Keratinocyte (primary cell): ENCODE data around the gene LRRC19. TPM values are rescaled to one million over a fixed set of nuclear protein-coding genes. Genes with fewer than 3 reads are reported as not detected.
A peak's percentile ranks its signal among the peaks of the same experiment; 100 is the strongest.

ENCODE experiments used
- DNase-seq: peaks from one replicate; pipeline ENCODE4 v3.0.0-alpha.2; 2011; ENCODE audit warnings: low read depth, missing footprints, low spot score
- FAIRE-seq: peaks from 2 replicates; lab custom pipeline; 2011; peaks lifted over from hg19 to GRCh38; lab: Jason Lieb, UNC
- H2AFZ ChIP-seq: 2 replicates; pipeline ENCODE4 v1.6.0; 2012; ENCODE audit warnings: low read length, control low read depth, inconsistent platforms; ENCODE audit not compliant: control insufficient read depth
- H3K27ac ChIP-seq: 2 replicates; pipeline ENCODE4 v1.5.1; 2011; ENCODE audit warnings: low read length; ENCODE audit not compliant: control insufficient read depth, insufficient read depth
- H3K27me3 ChIP-seq: 3 replicates; pipeline ENCODE4 v1.6.0; 2011; ENCODE audit warnings: low read length; ENCODE audit not compliant: control insufficient read depth, insufficient read depth; ENCODE audit errors: extremely low read depth
- H3K36me3 ChIP-seq, 2 experiments: 2 replicates in 1 of 2; 3 replicates in 1 of 2; pipeline ENCODE4 v1.5.1; 2011; ENCODE audit warnings: low read length in 2 of 2, mild to moderate bottlenecking in 1 of 2; ENCODE audit not compliant: control insufficient read depth in 2 of 2, insufficient read depth in 2 of 2; ENCODE audit errors: extremely low read depth in 1 of 2
- H3K4me1 ChIP-seq: 3 replicates; pipeline ENCODE4 v1.5.1; 2011; ENCODE audit warnings: low read length; ENCODE audit not compliant: control insufficient read depth, insufficient read depth; ENCODE audit errors: extremely low read depth
- H3K4me2 ChIP-seq: 3 replicates; pipeline ENCODE4 v1.6.0; 2011; ENCODE audit warnings: low read depth, low read length; ENCODE audit not compliant: control insufficient read depth, insufficient read depth; ENCODE audit errors: extremely low read depth
- H3K4me3 ChIP-seq, 3 experiments: fragments of 200-600 bp in 1 of 3; sonication (generic) in 1 of 3; 2 replicates in 2 of 3; 3 replicates in 1 of 3; pipeline ENCODE4 v1.5.1; 2011 to 2016; ENCODE audit warnings: low read length in 3 of 3, mild to moderate bottlenecking in 3 of 3, control low read depth in 2 of 3, inconsistent platforms in 1 of 3, low read depth in 1 of 3, mixed read lengths in 1 of 3, mixed run types in 1 of 3, moderate library complexity in 1 of 3; ENCODE audit not compliant: control insufficient read depth in 2 of 3, insufficient read depth in 2 of 3; ENCODE audit errors: extremely low read depth in 1 of 3
- H3K79me2 ChIP-seq: 2 replicates; pipeline ENCODE4 v1.6.0; 2012; ENCODE audit warnings: low read length; ENCODE audit not compliant: control insufficient read depth, insufficient read depth
- H3K9ac ChIP-seq: 3 replicates; pipeline ENCODE4 v1.6.0; 2011; ENCODE audit warnings: low read length; ENCODE audit not compliant: control insufficient read depth, insufficient read depth; ENCODE audit errors: extremely low read depth
- H3K9me1 ChIP-seq: 3 replicates; pipeline ENCODE4 v1.6.0; 2011; ENCODE audit warnings: low read length; ENCODE audit not compliant: control insufficient read depth, insufficient read depth; ENCODE audit errors: extremely low read depth
- H3K9me3 ChIP-seq: 2 replicates; pipeline ENCODE4 v1.5.1; 2012; ENCODE audit warnings: low read depth, low read length; ENCODE audit not compliant: control insufficient read depth
- H4K20me1 ChIP-seq: 3 replicates; pipeline ENCODE4 v1.6.0; 2011; ENCODE audit warnings: low read length; ENCODE audit not compliant: control insufficient read depth, insufficient read depth; ENCODE audit errors: extremely low read depth
- CTCF ChIP-seq, 3 experiments: IDR thresholded peaks in 1 of 3; conservative IDR thresholded peaks in 1 of 3; optimal IDR thresholded peaks in 1 of 3; 2 replicates in 2 of 3; 3 replicates in 1 of 3; pipeline versions ENCODE3 to v1.5.1; 2011; ENCODE audit warnings: low read length in 3 of 3, mild to moderate bottlenecking in 3 of 3, moderate library complexity in 2 of 3, control low read depth in 1 of 3, inconsistent platforms in 1 of 3; ENCODE audit not compliant: insufficient read depth in 2 of 3; ENCODE audit errors: extremely low read depth in 1 of 3
- EZH2 ChIP-seq: IDR thresholded peaks from one replicate; pipeline ENCODE4 v1.6.1; 2012; ENCODE audit warnings: inconsistent platforms, mild to moderate bottlenecking, low read length, moderate library complexity
- dilution Hi-C: fragments of 300-500 bp; cut with MboI; formaldehyde crosslinking; loops from one replicate; pipeline ENCODE4 v1.7.0; 2020; ENCODE audit warnings: low sequenced_read_pairs; ENCODE audit not compliant: extremely low pct_ligation_motif_present
- polyA plus RNA-seq, 5 experiments: library from polyadenylated mRNA; depleted of rRNA in 3 of 5; stranded (reverse) in 3 of 5; stranded (forward) in 1 of 5; unstranded in 1 of 5; fragments of >200 nt; gene quantifications; 1 replicate in 1 of 5; 2 replicates in 3 of 5; 3 replicates in 1 of 5; pipeline versions ENCODE4 v1.2.1 to v1.2.3, GENCODE V29; 2011 to 2012; ENCODE audit warnings: missing spikeins in 2 of 5, low read depth in 1 of 5, low replicate concordance in 1 of 5

Gene LRRC19
- polyA plus RNA-seq, 1 donor (not counting 4 experiments of a cell fraction or from before 2014, with no cell fraction given): not detected

- peak overlapping the region; percentile 52 to 61 (median 58) for H3K4me3 ChIP-seq
- no peaks in the 10 kb centered on the region for H3K27me3 ChIP-seq
- peaks cover 6% of the 10 kb centered on the region for H3K4me1 ChIP-seq
- FAIRE-seq: peak; percentile 43
- peak overlapping the region; percentile 51 for H3K4me2 ChIP-seq
- H3K9me3 ChIP-seq: no peaks in the 10 kb centered on the region
- H3K27ac ChIP-seq: peak overlapping the region; percentile 70
- no peak for DNase-seq
- no peaks in the 10 kb centered on the region for H3K36me3 ChIP-seq
- peak overlapping the region; percentile 67 for H3K9ac ChIP-seq
- H4K20me1 ChIP-seq: no peaks in the 10 kb centered on the region
- no peak for TF ChIP-seq EZH2
- no peak for TF ChIP-seq CTCF (optimal IDR thresholded peaks at IDR 0.05 in 1 of 3, IDR thresholded peaks at IDR 0.05 in 1 of 3, conservative IDR thresholded peaks at IDR 0.05 in 1 of 3; ENCODE audit: extremely low read depth in 1 of 3, insufficient read depth in 2 of 3, low read length in 3 of 3)
- no peaks in the 10 kb centered on the region for H3K9me1 ChIP-seq
- H2AFZ ChIP-seq: peak overlapping the region; percentile 87
- dilution Hi-C loops: no loop called here
- H3K79me2 ChIP-seq: peaks cover 2% of the 10 kb centered on the region
Measured at GRCh38 chr9:26956860-26957233, 48.6 kb downstream of the LRRC19 start.

- no peaks in the 10 kb centered on the region for H3K27me3 ChIP-seq
- dilution Hi-C loops: no loop called here
- peak within 1 kb of the TSS; percentile 70 for H3K27ac ChIP-seq
- H2AFZ ChIP-seq: peak within 1 kb of the TSS; percentile 87
- FAIRE-seq: peak; percentile 86
- peak within 1 kb of the TSS; percentile 52 to 61 (median 58) for H3K4me3 ChIP-seq
- H3K4me2 ChIP-seq: peak within 1 kb of the TSS; percentile 51
- H3K36me3 ChIP-seq: no peaks in the 10 kb centered on the region
- DNase-seq: peak; percentile 76
- peaks cover 6% of the 10 kb centered on the region for H3K4me1 ChIP-seq
- no peaks in the 10 kb centered on the region for H4K20me1 ChIP-seq
- peak within 1 kb of the TSS; percentile 67 for H3K9ac ChIP-seq
- no peaks in the 10 kb centered on the region for H3K9me3 ChIP-seq
- H3K9me1 ChIP-seq: no peaks in the 10 kb centered on the region
- no peak for TF ChIP-seq CTCF (optimal IDR thresholded peaks at IDR 0.05 in 1 of 3, IDR thresholded peaks at IDR 0.05 in 1 of 3, conservative IDR thresholded peaks at IDR 0.05 in 1 of 3; ENCODE audit: extremely low read depth in 1 of 3, insufficient read depth in 2 of 3, low read length in 3 of 3)
- TF ChIP-seq EZH2: no peak
- peaks cover 2% of the 10 kb centered on the region for H3K79me2 ChIP-seq
Measured at GRCh38 chr9:26955921-26956859, 49.3 kb downstream of the LRRC19 start, which contains the start of gene IFT74. TSS of gene IFT74 (plus strand) at chr9:26956412. CDS start at chr9:26961968, 5,556 bp downstream.
